Measurements from ENCODE around the gene GGT6.

DNA sequence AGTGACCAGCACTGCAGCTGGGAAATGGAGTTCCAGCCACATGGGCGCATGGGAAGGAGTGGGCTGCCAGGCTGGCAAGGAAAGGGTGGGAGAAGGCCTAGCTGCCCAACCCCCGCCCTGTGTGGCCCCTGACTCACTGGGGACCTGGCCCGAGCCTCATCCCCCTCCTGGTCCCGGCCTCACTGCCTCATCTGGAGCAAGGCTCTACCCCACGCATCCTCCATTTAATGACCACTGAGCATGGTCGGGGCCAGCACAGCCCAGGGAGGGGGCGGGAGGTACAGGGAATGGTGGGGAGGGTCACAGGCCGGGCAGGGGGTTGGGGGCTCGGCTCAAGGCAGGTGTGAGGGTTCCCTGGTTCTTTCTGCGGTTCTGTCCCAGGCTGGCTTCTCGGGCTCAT is 45.6 kb downstream of the GGT6 start:
- TF ChIP-seq, protein P1, sequence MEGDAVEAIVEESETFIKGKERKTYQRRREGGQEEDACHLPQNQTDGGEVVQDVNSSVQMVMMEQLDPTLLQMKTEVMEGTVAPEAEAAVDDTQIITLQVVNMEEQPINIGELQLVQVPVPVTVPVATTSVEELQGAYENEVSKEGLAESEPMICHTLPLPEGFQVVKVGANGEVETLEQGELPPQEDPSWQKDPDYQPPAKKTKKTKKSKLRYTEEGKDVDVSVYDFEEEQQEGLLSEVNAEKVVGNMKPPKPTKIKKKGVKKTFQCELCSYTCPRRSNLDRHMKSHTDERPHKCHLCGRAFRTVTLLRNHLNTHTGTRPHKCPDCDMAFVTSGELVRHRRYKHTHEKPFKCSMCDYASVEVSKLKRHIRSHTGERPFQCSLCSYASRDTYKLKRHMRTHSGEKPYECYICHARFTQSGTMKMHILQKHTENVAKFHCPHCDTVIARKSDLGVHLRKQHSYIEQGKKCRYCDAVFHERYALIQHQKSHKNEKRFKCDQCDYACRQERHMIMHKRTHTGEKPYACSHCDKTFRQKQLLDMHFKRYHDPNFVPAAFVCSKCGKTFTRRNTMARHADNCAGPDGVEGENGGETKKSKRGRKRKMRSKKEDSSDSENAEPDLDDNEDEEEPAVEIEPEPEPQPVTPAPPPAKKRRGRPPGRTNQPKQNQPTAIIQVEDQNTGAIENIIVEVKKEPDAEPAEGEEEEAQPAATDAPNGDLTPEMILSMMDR (IDR thresholded peaks at IDR 0.05; ENCODE audit: borderline replicate concordance, extremely low read depth, low read length, poor library complexity, severe bottlenecking), result no peak
- TF ChIP-seq EZH2 (IDR thresholded peaks at IDR 0.05; ENCODE audit: borderline replicate concordance, low read depth, low read length, severe bottlenecking), result no peak

All from DND-41 (cell line).